IPS DF 19.7 (cell line): ENCODE measurements around the gene SIGLEC6.

ENCODE experiments used
- DNase-seq: peaks from one replicate; pipeline ENCODE4 v3.0.0-alpha.2; 2013; ENCODE audit warnings: low read depth, low spot score

SIGLEC6 gene

GRCh38 chr19:51531349-51532315, at the start of gene SIGLEC6:
Gene SIGLEC6, minus strand, starts transcription at chr19:51531670. Its CDS starts 22 bp downstream, at chr19:51531648.
- no peak for DNase-seq

GRCh38 chr19:51576850-51577249, 45.4 kb upstream of the SIGLEC6 start:
- no peak for DNase-seq

- no peak for DNase-seq
Observed at GRCh38 chr19:51573331-51573730, 41.9 kb upstream of the SIGLEC6 start.

GRCh38 chr19:51572908-51573307, 41.4 kb upstream of the SIGLEC6 start:
- DNase-seq: no peak

- DNase-seq: no peak
Observed at GRCh38 chr19:51572410-51572809, 40.9 kb upstream of the SIGLEC6 start.

GRCh38 chr19:51571599-51571998, 40.1 kb upstream of the SIGLEC6 start:
- DNase-seq: no peak

GRCh38 chr19:51570962-51571575, 39.6 kb upstream of the SIGLEC6 start, which contains the start of gene ZNF175:
Gene ZNF175, plus strand, starts transcription at chr19:51571283. Its CDS starts 2,047 bp downstream, at chr19:51573330.
- peak; percentile 94 for DNase-seq

- DNase-seq: no peak
Observed at GRCh38 chr19:51568456-51568855, 37.0 kb upstream of the SIGLEC6 start.

- no peak for DNase-seq
Observed at GRCh38 chr19:51567583-51567982, 36.1 kb upstream of the SIGLEC6 start.

GRCh38 chr19:51566489-51567100, 35.1 kb upstream of the SIGLEC6 start:
- no peak for DNase-seq

GRCh38 chr19:51565583-51565982, 34.1 kb upstream of the SIGLEC6 start:
- DNase-seq: no peak

- peak; percentile 20 for DNase-seq
Observed at GRCh38 chr19:51564791-51565190, 33.3 kb upstream of the SIGLEC6 start.

GRCh38 chr19:51560339-51560738, 28.9 kb upstream of the SIGLEC6 start:
- no peak for DNase-seq

GRCh38 chr19:51559240-51559639, 27.8 kb upstream of the SIGLEC6 start:
- DNase-seq: no peak

- peak; percentile 82 for DNase-seq
Observed at GRCh38 chr19:51552996-51553725, 21.7 kb upstream of the SIGLEC6 start.

GRCh38 chr19:51552608-51552995, 21.1 kb upstream of the SIGLEC6 start:
- DNase-seq: no peak

- no peak for DNase-seq
Observed at GRCh38 chr19:51551673-51552432, 20.4 kb upstream of the SIGLEC6 start.

GRCh38 chr19:51550848-51551672, 19.6 kb upstream of the SIGLEC6 start:
- no peak for DNase-seq

GRCh38 chr19:51549533-51550324, 18.3 kb upstream of the SIGLEC6 start:
- DNase-seq: no peak
